ENCODE results near the gene ALG13.
"Not testable (repeated sequence)": the region's sequence is repeated elsewhere in the genome, so short reads cannot be mapped to it uniquely, and the experiment has no call there.

Gene ALG13

DNA sequence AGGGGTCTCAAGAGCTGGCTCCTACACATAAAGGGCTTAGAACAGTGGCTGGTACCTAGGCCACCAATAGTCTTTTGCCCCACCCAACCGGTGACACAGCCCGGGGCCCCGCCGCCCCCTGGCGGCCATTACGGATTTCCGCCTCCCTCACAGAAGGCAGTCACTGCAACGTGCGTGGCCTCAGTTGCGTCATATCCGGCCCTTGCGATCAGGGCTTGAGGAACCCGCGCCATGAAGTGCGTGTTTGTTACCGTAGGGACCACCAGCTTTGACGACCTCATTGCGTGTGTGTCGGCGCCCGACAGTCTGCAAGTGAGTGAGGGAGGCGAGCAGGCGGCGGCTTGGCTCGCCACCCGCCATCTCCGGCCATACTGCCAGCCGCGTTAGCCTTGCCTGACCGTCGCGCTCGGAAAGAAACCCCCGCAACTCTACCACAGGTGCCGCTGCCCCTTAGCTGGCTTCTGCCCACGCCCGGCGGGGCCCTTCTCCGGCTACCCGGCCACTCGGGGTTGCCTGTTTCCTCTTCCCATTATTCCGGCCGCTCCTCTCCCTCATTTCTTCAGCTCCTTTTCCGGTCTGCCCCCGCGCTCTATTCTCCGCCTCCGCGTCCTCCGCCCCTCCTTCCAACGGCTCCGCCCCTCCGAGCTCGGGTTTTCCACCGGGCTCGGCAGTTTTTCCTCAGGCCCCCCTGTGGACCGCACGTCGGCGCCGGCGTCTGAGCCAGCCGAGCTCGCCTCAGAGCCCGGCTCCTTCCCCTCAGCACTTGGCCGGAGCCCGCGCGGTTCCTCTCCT, at the start of gene ALG13:
Gene ALG13, plus strand, starts transcription at position 183 of the 792 bp plus-strand sequence. Its CDS starts 49 bp downstream, at position 232.
- Mint-ChIP-seq H3K27ac (peak within 1 kb of the TSS; percentile 98), H3K27me3 (no peaks in the 10 kb centered on the region), H3K36me3 (ENCODE audit: low read depth) (peaks cover 43% of the 10 kb centered on the region), H3K4me1 (ENCODE audit: low read depth) (peaks cover 12% of the 10 kb centered on the region), H3K4me3 (peak within 1 kb of the TSS; percentile 91), H3K9me3 (no peaks in the 10 kb centered on the region)
- intact Hi-C loops (cut with micrococcal nuclease), result no loop called here

DNA sequence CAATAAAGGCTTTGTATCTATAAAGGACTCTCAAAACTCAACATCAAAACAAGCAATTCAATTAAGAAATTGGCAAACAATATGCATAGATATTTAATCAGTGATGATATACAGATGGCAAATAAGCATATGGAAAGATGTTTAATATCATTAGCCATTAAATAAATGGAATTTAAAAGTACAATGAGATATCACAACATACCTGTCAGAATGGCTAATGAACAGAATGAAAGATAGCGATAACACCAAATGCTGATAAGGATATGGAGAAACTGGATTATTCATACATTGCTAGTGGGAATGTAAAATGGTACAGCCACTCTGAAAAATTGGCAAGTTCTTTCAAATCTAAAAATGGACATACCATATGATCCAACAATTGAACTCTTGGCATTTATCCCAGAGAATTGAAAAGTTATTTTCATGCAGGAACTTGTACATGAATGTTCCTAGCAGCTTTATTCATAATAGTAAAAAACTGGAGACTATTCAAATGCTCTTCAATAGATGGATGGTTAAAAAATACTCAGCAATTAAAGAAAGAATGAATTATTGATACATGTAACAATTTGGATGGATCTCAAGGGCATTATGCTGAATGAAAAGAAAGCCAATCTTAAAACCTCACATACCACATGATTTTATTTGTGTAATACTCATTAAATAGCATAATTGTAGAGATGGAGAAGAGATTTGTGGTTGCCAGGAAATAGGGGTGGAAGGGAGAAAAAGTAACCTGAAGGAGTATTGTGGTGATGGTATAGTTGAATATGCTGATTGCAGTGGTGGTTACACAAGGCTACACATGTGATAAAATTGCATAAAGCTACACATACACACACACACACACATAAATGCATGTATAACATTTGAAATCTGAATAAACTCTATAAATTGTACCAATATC, 45.9 kb upstream of the ALG13 start:
- Mint-ChIP-seq H3K9me3 (peaks cover 9% of the 10 kb centered on the region), H3K4me3 (no peak overlapping the region), H3K27ac (no peak overlapping the region), H3K4me1 (ENCODE audit: low read depth) (no peaks in the 10 kb centered on the region), H3K36me3 (ENCODE audit: low read depth) (no peaks in the 10 kb centered on the region), H3K27me3 (no peaks in the 10 kb centered on the region)
- intact Hi-C loops (cut with micrococcal nuclease), result no loop called here

DNA sequence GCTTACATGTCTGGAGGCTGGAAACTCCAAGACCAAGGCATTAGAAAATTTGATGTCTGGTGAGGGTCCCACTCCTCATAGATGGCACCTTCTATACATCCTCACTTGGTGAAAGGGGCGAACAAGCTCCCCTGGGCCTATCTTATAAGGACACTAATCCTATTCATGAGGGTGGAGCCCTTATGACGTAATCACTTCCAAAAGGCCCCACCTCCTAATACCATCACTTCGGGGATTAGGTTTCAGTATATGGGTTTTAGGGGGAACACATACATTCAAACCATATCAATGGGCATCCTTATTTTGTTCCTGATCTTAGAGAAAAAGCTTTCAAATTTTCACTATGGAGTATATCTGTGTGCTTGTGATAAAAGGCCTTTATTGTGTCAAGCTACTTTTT, 39.0 kb upstream of the ALG13 start:
- intact Hi-C loops (cut with micrococcal nuclease), result no loop called here
- Mint-ChIP-seq H3K9me3 (peaks cover 6% of the 10 kb centered on the region), H3K4me3 (no peak overlapping the region), H3K27ac (no peak overlapping the region), H3K4me1 (ENCODE audit: low read depth) (peaks cover 11% of the 10 kb centered on the region), H3K27me3 (no peaks in the 10 kb centered on the region), H3K36me3 (ENCODE audit: low read depth) (no peaks in the 10 kb centered on the region)

DNA sequence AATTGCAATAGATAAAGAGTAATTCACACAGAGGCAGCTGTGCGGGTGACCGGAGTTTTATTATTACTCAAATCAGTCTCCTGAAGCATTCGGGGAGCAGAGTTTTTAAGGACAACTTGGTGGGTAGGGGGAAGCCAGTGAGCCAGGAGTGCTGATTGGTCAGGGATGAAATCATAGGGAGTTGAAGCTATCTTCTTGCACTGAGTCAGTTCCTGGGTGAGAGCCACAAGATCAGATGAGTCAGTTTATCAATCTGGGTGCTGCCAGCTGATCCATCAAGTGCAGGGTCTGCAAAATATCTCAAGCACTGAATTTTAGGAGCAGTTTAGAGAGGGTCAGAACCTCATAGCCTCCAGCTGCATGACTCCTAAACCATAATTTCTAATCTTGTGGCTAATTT, 35.8 kb upstream of the ALG13 start:
- H3K4me3 Mint-ChIP-seq; intact Hi-C loops (cut with micrococcal nuclease); H3K27me3 Mint-ChIP-seq; H3K27ac Mint-ChIP-seq; H3K9me3 Mint-ChIP-seq; H3K36me3 Mint-ChIP-seq (ENCODE audit: low read depth): not testable (repeated sequence)
- peaks cover 11% of the 10 kb centered on the region for H3K4me1 Mint-ChIP-seq (ENCODE audit: low read depth)

DNA sequence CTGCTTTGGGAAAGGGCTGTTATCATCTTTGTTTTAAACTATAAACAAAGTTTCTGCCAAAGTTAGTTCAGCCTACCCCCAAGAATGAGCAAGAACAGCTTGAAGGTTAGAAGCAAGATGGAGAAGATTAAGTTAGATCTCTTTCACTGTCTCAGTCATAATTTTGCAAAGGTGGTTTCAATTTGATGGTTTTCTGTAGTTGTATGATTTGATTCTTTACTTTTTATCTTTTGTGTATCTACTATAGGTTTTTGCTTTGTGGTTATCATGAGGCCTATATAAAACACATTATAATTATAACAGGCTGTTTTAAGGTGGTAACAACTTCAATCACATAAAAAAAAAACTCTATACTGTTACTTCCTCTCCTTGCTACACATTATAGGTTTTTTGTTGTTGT, 35.4 kb upstream of the ALG13 start:
- no peaks in the 10 kb centered on the region for H3K36me3 Mint-ChIP-seq (ENCODE audit: low read depth)
- intact Hi-C loops (cut with micrococcal nuclease), result no loop called here

DNA sequence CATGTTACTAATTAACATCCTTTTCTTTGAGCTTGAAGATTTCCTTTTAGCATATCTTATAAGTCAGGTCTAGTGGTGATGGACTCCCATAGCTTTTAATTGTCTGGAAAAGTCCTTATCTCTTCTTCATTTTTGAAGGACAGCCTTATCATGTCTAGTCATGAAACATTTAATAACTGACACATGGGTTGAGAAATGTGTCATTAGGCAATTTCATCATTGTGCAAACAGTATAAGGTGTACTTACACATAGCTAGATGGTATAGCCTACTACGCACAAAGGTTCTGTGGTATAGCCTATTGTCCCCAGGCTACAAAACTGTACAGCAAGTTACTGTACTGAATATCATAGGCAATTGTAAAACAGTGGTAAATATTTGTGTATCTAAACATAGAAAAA, 34.5 kb upstream of the ALG13 start:
- H3K4me1 Mint-ChIP-seq (ENCODE audit: low read depth), result peaks cover 11% of the 10 kb centered on the region
- peaks cover 6% of the 10 kb centered on the region for H3K9me3 Mint-ChIP-seq
- intact Hi-C loops (cut with micrococcal nuclease), result no loop called here
- no peak overlapping the region for H3K4me3 Mint-ChIP-seq
- H3K27me3 Mint-ChIP-seq, result no peaks in the 10 kb centered on the region
- H3K27ac Mint-ChIP-seq, result no peak overlapping the region
- H3K36me3 Mint-ChIP-seq (ENCODE audit: low read depth), result no peaks in the 10 kb centered on the region

More for the DNA sequence above, 35.4 kb upstream of the ALG13 start:
- H3K27me3 Mint-ChIP-seq, result no peaks in the 10 kb centered on the region
- H3K9me3 Mint-ChIP-seq, result peaks cover 6% of the 10 kb centered on the region
- H3K4me1 Mint-ChIP-seq (ENCODE audit: low read depth), result peaks cover 11% of the 10 kb centered on the region
- H3K27ac Mint-ChIP-seq, result no peak overlapping the region
- H3K4me3 Mint-ChIP-seq, result no peak overlapping the region

DNA sequence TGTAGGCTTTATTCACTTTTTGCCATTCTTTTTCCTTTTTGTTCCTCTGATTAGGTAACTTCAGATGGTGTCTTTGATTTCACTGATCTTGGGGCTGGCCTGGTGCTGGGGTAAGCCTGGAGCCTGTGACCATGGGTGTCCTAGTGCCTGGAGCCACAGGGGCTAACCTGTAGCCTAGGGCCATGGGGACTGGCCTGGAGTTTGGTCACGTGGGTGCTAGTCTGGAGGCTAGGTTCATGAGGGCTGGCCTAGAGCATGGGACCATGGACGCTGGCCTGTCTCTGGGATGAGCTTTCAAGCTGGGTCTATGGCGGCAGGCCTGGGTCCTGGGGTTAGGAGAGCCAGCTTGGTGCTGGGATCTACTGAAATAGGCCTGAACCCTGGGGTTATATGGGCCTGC, 32.2 kb upstream of the ALG13 start:
- Mint-ChIP-seq H3K27me3 (no peaks in the 10 kb centered on the region), H3K4me3 (no peak overlapping the region), H3K9me3 (peaks cover 6% of the 10 kb centered on the region), H3K36me3 (ENCODE audit: low read depth) (no peaks in the 10 kb centered on the region), H3K27ac (no peak overlapping the region), H3K4me1 (ENCODE audit: low read depth) (no peaks in the 10 kb centered on the region)
- intact Hi-C loops (cut with micrococcal nuclease), result no loop called here

DNA sequence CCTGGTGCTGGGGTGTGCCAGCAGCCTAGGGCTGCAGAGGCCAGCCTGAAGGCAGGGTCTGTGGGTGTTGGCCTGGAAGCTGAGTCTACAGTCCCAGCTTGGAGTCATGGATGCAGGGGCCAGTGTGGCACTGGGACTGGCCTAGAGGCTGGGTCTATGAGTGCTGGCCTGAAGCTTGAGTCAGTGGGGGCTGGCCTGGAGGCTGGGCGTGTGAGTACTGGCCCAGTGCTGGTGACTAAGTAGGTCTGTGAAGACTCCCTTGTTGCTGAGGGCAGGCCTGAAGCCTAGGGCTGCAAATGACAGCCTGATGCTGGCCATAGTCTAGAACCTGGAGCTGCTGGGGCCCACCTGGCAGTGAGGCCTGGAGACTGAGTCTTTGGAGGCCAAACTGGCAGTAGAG, 31.3 kb upstream of the ALG13 start:
- H3K27ac Mint-ChIP-seq, result no peak overlapping the region
- H3K36me3 Mint-ChIP-seq (ENCODE audit: low read depth), result no peaks in the 10 kb centered on the region
- H3K4me1 Mint-ChIP-seq (ENCODE audit: low read depth), result no peaks in the 10 kb centered on the region
- intact Hi-C loops (cut with micrococcal nuclease), result no loop called here
- peaks cover 6% of the 10 kb centered on the region for H3K9me3 Mint-ChIP-seq
- no peak overlapping the region for H3K4me3 Mint-ChIP-seq
- H3K27me3 Mint-ChIP-seq, result no peaks in the 10 kb centered on the region

DNA sequence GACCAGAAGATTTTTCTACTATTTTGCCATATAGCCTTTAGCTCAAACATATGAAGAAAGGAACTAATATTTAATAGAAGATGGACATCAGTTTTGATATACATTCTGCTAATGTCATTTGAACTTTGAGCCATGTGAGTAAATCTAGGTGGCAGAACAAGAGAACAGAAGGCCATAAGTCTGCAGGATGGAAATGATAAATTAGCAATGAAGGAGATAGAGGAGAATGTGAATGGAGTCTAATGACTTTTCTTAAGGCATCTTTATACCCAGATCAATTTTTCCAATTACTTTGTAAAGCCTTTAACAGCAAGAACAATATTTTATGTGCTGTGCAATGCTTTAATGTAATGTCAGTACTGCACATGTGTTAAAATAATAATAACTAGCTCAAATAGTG, 30.1 kb upstream of the ALG13 start:
- Mint-ChIP-seq H3K9me3 (peaks cover 6% of the 10 kb centered on the region), H3K27me3 (no peaks in the 10 kb centered on the region), H3K36me3 (ENCODE audit: low read depth) (no peaks in the 10 kb centered on the region), H3K4me1 (ENCODE audit: low read depth) (no peaks in the 10 kb centered on the region), H3K4me3 (no peak overlapping the region), H3K27ac (no peak overlapping the region)
- intact Hi-C loops (cut with micrococcal nuclease), result no loop called here

DNA sequence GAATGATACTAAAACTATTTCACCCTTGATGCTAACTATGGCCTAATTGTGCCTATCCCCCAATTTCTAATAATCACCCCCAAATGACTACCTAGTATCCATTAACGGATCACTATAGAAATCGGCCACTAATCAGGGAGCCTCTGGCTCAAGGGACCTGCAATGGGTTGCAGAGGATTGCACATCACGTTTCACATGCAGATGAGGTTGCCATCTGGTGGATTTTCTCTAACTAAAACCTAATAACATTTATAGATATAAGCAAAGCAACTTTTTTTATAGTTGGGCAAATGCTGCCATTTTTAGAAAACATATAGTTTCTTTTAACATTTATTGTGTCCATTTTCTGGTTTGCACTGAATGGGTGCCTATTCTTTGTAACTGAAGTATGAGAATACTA, 28.3 kb upstream of the ALG13 start:
- no peaks in the 10 kb centered on the region for H3K27me3 Mint-ChIP-seq
- intact Hi-C loops (cut with micrococcal nuclease), result no loop called here
- H3K4me3 Mint-ChIP-seq, result no peak overlapping the region
- H3K36me3 Mint-ChIP-seq (ENCODE audit: low read depth), result no peaks in the 10 kb centered on the region
- no peak overlapping the region for H3K27ac Mint-ChIP-seq
- no peaks in the 10 kb centered on the region for H3K4me1 Mint-ChIP-seq (ENCODE audit: low read depth)
- peaks cover 6% of the 10 kb centered on the region for H3K9me3 Mint-ChIP-seq

DNA sequence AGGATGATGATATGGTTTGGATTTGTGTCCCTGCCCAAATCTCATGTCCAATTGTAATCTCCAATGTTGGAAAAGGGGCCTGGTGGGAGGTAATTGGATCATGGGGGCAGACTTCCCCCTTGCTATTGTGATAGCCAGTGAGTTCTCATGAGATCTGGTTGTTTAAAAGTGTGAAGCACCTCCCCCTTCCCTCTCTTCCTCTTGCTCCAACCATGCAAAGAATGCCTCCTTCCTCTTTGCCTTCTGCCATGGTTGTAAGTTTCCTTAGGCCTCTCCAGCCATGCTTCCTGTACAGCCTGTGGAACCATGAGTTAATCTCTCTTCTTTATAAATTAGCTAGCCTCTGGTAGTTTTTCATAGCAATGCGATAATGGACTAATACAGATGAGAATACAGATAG, 19.7 kb upstream of the ALG13 start:
- H3K4me1 Mint-ChIP-seq (ENCODE audit: low read depth), result peaks cover 11% of the 10 kb centered on the region
- intact Hi-C loops (cut with micrococcal nuclease), result no loop called here
- no peaks in the 10 kb centered on the region for H3K27me3 Mint-ChIP-seq
- peaks cover 6% of the 10 kb centered on the region for H3K9me3 Mint-ChIP-seq
- H3K27ac Mint-ChIP-seq, result peak overlapping the region; percentile 37
- H3K36me3 Mint-ChIP-seq (ENCODE audit: low read depth), result no peaks in the 10 kb centered on the region
- no peak overlapping the region for H3K4me3 Mint-ChIP-seq

DNA sequence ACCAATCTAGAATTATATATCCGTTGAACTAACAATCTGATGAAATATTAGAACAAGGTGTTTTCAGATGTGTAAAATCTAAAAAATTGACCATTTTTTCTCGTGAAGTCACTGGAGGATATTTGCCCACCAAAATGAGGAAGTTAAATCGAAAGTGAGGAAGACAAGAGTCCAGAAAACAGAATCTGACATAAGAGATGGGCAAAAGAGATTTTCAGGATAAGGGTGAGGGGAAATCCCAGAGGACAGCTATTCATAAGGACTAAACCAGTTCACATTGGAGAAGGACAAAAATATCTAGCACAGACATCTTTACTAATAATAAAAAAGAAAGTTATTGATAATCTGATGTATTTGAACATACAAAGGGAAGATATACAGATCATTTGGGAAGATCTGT, 18.7 kb upstream of the ALG13 start:
- peaks cover 6% of the 10 kb centered on the region for H3K9me3 Mint-ChIP-seq
- H3K4me1 Mint-ChIP-seq (ENCODE audit: low read depth), result peaks cover 11% of the 10 kb centered on the region
- no peak overlapping the region for H3K4me3 Mint-ChIP-seq
- no peaks in the 10 kb centered on the region for H3K36me3 Mint-ChIP-seq (ENCODE audit: low read depth)
- no peak overlapping the region for H3K27ac Mint-ChIP-seq
- intact Hi-C loops (cut with micrococcal nuclease), result no loop called here
- H3K27me3 Mint-ChIP-seq, result no peaks in the 10 kb centered on the region

DNA sequence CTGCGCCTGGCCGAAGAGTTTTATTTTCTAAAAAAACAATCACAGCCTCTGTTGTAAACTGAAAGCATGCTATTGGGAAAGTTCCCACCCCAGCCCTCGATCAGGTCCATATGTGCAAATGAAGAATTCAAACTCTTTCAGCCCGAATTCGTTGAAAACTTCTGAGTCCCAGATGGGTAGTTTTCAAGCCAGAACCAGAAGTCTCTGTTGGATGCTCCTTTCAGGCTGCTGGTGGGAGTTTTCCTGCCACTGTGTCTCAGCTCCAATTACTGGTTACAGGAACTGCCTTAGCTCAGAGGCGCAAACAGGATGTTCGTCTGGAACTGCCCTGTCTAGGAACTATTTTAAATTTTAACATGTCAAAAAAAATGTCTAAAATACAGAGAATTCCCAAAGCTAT, 9.3 kb upstream of the ALG13 start:
- intact Hi-C loops (cut with micrococcal nuclease), result no loop called here
- H3K4me3 Mint-ChIP-seq, result no peak overlapping the region
- no peak overlapping the region for H3K27ac Mint-ChIP-seq
- H3K36me3 Mint-ChIP-seq (ENCODE audit: low read depth), result no peaks in the 10 kb centered on the region
- H3K27me3 Mint-ChIP-seq, result no peaks in the 10 kb centered on the region
- H3K9me3 Mint-ChIP-seq, result no peaks in the 10 kb centered on the region
- H3K4me1 Mint-ChIP-seq (ENCODE audit: low read depth), result no peaks in the 10 kb centered on the region

DNA sequence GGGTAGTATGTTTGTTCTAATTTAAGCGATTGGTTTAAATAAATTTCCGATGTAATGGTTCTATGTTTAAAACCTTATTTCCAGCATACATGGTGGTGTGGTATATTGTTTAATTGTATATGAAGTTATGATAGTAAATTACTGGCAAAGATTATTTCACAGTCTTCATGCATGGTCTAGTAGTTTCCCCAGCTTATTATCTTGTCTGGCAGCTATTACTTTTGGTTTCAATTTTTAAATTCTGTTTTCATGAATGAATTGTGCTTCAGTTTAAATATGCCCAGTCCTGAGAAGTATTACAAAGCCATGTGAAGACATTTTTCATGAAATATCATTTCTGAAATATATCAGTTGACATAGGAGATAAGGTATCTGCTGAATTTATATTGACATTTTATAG, 6.3 kb downstream of the ALG13 start:
- Mint-ChIP-seq H3K27me3 (no peaks in the 10 kb centered on the region), H3K4me3 (no peak overlapping the region), H3K9me3 (no peaks in the 10 kb centered on the region), H3K4me1 (ENCODE audit: low read depth) (peaks cover 12% of the 10 kb centered on the region), H3K27ac (no peak overlapping the region), H3K36me3 (ENCODE audit: low read depth) (peaks cover 81% of the 10 kb centered on the region)
- intact Hi-C loops (cut with micrococcal nuclease), result no loop called here
